Calu3 (cell line): ENCODE results near the gene CTSZ. TPM values are rescaled to one million over a fixed set of nuclear protein-coding genes. Genes with fewer than 3 reads are reported as not detected.

ENCODE experiments used
- BruUV-seq: library from RNA; stranded (reverse); fragments of 400-500 nt; replicated peaks from 2 replicates; lab custom pipeline; 2021; lab: Mats Ljungman, UMichigan
- CTCF ChIA-PET: fragments of 300-600 bp; sonication (Branson Sonifier 250); formaldehyde crosslinking; loops from one replicate; lab custom pipeline; 2022; ENCODE audit warnings: antibody characterized with exemption; lab: Charles Lee
- DNase-seq: peaks from one replicate; pipeline ENCODE4 v3.0.0; 2022
- H3K27ac Mint-ChIP-seq: one replicate; pipeline ENCODE4 v1.8.0; 2022; ENCODE audit warnings: mixed read lengths; ENCODE audit not compliant: unreplicated experiment
- H3K27me3 Mint-ChIP-seq: one replicate; pipeline ENCODE4 v1.8.0; 2022; ENCODE audit warnings: mixed read lengths; ENCODE audit not compliant: unreplicated experiment
- H3K36me3 Mint-ChIP-seq: one replicate; pipeline ENCODE4 v1.8.0; 2022; ENCODE audit warnings: mild to moderate bottlenecking, moderate library complexity, mixed read lengths; ENCODE audit not compliant: insufficient read depth, unreplicated experiment
- H3K4me1 Mint-ChIP-seq: one replicate; pipeline ENCODE4 v1.8.0; 2022; ENCODE audit warnings: mild to moderate bottlenecking, low read depth, mixed read lengths; ENCODE audit not compliant: unreplicated experiment
- H3K4me3 Mint-ChIP-seq: one replicate; pipeline ENCODE4 v1.8.0; 2022; ENCODE audit warnings: mild to moderate bottlenecking, low read depth, moderate library complexity, mixed read lengths; ENCODE audit not compliant: unreplicated experiment
- H3K9me3 Mint-ChIP-seq: one replicate; pipeline ENCODE4 v1.8.0; 2022; ENCODE audit warnings: low read depth, mixed read lengths; ENCODE audit not compliant: unreplicated experiment
- CTCF ChIP-seq: fragments of 200-600 bp; IDR thresholded peaks from one replicate; pipeline ENCODE4 v1.8.0; 2022; ENCODE audit warnings: antibody characterized with exemption; ENCODE audit not compliant: unreplicated experiment
- intact Hi-C: fragments of 100-400 bp; cut with micrococcal nuclease; formaldehyde crosslinking; loops from one replicate; pipeline ENCODE4 v1.10.0; 2022; ENCODE audit not compliant: unreplicated experiment
- total RNA-seq: library from RNA; stranded (reverse); gene quantifications from 2 replicates; pipeline ENCODE4 v1.2.3, GENCODE V29; 2022

CTSZ gene
- total RNA-seq, 1 experiment from 2014 or later, result 183 TPM

GRCh38 chr20:59002388-59002787, 4.7 kb downstream of the CTSZ start:
- H3K9me3 Mint-ChIP-seq, result no peaks in the 10 kb centered on the region
- intact Hi-C loops, result no loop called here
- H3K27me3 Mint-ChIP-seq, result no peaks in the 10 kb centered on the region
- peaks cover 64% of the 10 kb centered on the region for H3K36me3 Mint-ChIP-seq
- no peak overlapping the region for H3K27ac Mint-ChIP-seq
- CTCF ChIA-PET, result no interaction called here
- DNase-seq, result no peak
- TF ChIP-seq CTCF, result no peak
- BruUV-seq, result no TSS peak
- no peak overlapping the region for H3K4me3 Mint-ChIP-seq
- peaks cover 25% of the 10 kb centered on the region for H3K4me1 Mint-ChIP-seq

- Mint-ChIP-seq H3K4me1 (peaks cover 25% of the 10 kb centered on the region), H3K27me3 (no peaks in the 10 kb centered on the region), H3K4me3 (no peak overlapping the region), H3K9me3 (no peaks in the 10 kb centered on the region), H3K27ac (no peak overlapping the region), H3K36me3 (peaks cover 66% of the 10 kb centered on the region)
- no peak for TF ChIP-seq CTCF
- no TSS peak for BruUV-seq
- CTCF ChIA-PET, result no interaction called here
- intact Hi-C loops, result no loop called here
- DNase-seq, result no peak
Observed at GRCh38 chr20:59001449-59002171, 5.4 kb downstream of the CTSZ start.

DNA sequence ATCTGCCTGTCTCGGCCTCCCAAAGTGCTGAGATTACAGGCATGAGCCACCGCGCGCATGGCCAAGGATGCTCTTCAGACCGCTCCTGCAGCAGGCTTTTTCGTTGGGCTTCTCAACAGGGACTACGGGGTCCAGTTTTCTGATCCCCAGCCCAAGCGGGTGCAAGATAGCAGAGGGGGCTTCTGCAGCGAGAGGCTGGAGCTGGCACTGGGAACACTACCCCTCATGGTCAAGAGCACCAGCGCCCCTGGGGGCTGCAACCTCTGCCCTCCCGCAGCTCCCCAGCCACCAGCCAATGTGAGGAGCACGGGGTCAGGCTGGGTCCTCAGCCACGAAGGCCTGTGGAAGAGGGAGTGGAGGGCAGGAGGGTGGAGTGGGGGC, 6.0 kb downstream of the CTSZ start:
- DNase-seq, result no peak
- no TSS peak for BruUV-seq
- H3K4me3 Mint-ChIP-seq, result no peak overlapping the region
- no peak for TF ChIP-seq CTCF
- peaks cover 66% of the 10 kb centered on the region for H3K36me3 Mint-ChIP-seq
- no peaks in the 10 kb centered on the region for H3K9me3 Mint-ChIP-seq
- peaks cover 30% of the 10 kb centered on the region for H3K4me1 Mint-ChIP-seq
- intact Hi-C loops, result no loop called here
- CTCF ChIA-PET, result no interaction called here
- H3K27ac Mint-ChIP-seq, result no peak overlapping the region
- no peaks in the 10 kb centered on the region for H3K27me3 Mint-ChIP-seq

- no peak for DNase-seq
- CTCF ChIA-PET, result no interaction called here
- BruUV-seq, result no TSS peak
- no peak overlapping the region for H3K4me3 Mint-ChIP-seq
- no peaks in the 10 kb centered on the region for H3K9me3 Mint-ChIP-seq
- no peak for TF ChIP-seq CTCF
- intact Hi-C loops, result no loop called here
- no peaks in the 10 kb centered on the region for H3K27me3 Mint-ChIP-seq
- H3K4me1 Mint-ChIP-seq, result peaks cover 30% of the 10 kb centered on the region
- peaks cover 69% of the 10 kb centered on the region for H3K36me3 Mint-ChIP-seq
- H3K27ac Mint-ChIP-seq, result no peak overlapping the region
Observed at GRCh38 chr20:59000326-59000725, 6.7 kb downstream of the CTSZ start.
